Stromal cell of bone marrow (primary cell): ENCODE results near the gene CLCNKA.

Experiments used
- DNase-seq: peaks from one replicate; pipeline ENCODE4 v3.0.0-alpha.2; 2012; ENCODE audit warnings: low read depth

CLCNKA gene

DNA sequence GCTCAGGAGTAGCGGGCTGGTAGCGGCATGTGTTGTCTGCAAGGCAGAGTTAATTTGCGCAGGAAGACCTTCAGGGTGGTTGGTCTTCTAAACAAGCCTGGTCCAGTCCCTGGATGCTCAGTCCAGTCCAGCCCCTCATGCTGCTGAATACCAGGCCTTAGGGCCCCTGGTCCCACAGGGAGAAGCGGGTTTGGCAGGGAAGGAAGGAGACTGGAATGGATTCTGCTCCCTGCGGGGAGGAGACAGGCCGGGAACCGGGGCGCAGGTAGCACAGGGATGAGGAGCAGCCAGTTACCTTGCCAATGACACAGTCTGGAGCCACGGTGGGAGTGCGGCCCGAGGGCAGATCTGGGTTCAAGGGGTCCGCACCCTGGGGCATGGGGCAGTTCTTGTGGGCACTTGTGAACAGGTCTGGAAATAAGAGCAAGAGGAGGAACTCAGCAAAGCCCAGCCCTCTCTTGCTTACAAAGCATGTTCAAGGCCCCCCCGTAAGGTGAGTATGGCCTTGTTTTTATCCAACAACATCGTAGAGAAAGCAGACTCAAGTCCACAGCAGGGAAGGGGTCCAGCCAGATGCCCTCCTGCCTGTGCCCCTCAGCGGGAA lies 41.5 kb downstream of the CLCNKA start:
- DNase-seq, result no peak

DNA sequence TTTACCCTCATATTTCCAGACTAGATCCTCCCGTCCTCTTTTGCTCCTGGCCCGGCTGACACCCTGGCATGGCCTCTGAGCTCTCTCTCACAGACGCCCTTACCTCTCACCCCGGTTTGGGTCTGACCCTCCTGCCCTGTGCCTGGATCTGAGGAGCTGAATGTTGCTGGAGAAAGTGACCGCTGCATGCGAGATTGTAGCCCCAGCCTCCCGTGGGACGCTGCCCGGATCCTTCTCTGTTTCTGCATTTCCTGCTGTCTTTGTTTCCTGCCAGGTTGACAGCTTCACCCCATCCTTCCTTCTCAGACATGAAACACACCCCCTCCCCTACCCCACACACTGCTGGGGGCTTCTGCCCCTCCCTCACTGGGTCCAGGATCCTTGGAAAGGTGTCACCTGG lies 42.1 kb downstream of the CLCNKA start:
- no peak for DNase-seq

DNA sequence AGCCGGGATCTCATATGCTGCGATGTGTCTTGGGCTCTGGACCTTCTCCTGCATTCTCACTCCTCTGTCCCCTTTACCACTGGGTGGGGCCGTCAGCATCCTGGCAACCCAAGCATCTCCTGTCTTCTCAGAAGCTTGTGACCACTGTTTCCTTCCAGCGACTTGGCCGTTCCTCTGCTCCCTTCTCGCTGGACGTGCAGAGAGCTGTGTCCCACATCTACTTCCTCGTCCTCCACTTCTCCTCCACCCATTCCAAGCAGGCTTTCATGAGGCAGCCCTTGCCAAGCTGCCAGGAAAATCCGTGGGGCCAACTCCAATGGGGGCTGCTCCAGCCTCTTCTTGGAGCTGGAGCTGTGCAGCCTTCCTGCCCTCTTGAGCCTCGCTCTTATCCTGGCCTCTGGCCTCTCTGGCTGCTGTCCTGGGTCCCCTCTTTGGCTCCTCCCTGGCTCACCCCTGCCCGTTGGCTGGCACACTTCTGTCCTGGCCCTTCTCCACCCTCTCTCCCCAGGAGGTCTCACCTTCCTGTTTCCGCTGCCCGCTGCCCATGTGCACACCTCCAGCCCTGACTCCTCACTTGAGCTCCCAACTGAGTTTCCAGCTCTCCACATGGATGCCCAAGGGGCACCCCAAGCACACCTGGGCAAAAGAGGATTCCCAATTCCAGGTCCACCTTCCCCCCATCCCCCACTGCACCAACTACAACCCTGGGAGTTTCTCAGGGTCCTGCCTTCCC lies 42.9 kb downstream of the CLCNKA start:
- no peak for DNase-seq

DNA sequence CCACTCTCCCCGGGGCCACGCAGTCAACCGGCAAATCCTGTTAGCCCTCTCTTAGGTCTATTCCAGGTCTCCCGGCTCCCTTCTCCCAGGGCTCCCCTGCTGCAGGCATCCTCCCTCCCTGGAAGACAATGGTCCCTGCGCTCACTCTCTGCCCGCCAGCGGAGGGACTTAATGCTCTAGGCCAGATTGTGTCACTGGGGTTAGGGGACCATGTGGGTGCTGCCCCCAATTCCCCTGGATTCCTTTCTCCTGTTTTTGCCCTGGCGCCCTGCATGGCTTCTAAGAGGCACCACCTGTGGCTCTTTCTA lies 43.4 kb downstream of the CLCNKA start:
- DNase-seq, result no peak

DNA sequence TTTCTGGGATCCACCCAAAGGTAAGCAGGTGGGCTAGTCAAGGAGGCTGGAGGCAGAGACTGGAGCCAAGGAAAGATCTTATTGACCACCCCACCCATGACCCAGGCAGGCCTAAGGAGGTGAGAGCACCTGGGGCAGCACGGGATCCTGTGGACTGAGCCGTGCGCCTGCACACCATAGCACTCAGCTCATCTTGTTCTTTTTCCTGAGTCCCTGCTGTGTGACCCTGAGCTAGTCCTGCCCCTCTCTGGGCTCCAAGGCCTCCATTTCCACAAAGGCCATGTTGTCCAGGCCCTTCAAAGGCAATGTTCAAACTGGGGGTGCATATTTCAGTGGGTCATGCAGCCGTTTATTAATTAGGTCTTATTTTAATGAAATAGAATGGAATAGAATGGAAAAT lies 44.4 kb downstream of the CLCNKA start:
- no peak for DNase-seq

DNA sequence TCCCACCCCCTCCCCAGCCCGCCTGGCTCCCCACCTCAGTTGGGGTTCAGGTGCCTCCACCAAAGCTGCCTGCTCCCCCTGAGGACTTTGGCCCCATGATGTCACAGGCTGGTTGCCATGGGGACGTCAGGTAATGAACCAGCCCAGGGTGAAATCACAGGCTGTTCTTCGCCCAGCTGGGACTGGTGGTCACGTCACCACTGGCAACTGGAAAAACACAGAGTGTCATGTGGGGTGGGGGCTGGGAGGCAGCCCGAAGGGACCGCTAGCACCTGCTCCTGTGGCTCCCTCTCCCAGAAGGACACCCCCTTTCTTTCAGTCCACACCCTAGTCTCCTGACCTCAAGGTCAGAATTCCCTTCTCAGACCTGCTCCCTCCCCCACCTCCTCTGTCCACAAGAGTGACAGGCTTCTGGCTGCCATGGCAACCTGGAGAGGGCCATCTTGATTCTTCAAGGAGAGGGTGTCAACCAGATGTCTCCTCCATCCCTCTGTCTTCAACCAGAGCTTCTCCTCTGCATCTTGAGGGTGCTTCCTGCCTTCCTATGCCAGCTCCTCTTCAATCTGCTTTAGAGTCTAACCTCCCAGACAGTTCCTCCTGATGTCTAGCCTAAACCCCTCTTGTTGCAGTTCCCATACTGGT lies 45.4 kb downstream of the CLCNKA start:
- no peak for DNase-seq

DNA sequence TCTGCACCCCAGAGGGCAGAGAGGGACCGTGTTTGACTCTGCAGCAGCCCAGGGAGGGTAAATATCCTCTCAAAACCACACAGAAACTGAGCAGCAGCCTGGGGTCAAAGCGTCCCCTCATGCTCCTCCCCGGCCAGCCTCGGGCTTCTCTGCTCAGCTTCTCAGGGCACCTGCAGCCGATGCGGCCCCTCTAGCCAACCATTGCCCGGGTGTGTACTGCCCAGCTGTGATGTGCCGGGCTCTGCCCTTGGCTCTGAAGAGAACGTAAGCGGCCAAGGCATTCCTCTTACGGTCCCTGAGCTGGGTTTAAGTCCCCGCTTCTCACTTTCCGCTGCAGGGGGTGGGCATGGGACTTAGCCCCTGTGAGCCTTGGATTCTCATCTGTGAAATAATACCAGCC lies 46.1 kb downstream of the CLCNKA start:
- no peak for DNase-seq

DNA sequence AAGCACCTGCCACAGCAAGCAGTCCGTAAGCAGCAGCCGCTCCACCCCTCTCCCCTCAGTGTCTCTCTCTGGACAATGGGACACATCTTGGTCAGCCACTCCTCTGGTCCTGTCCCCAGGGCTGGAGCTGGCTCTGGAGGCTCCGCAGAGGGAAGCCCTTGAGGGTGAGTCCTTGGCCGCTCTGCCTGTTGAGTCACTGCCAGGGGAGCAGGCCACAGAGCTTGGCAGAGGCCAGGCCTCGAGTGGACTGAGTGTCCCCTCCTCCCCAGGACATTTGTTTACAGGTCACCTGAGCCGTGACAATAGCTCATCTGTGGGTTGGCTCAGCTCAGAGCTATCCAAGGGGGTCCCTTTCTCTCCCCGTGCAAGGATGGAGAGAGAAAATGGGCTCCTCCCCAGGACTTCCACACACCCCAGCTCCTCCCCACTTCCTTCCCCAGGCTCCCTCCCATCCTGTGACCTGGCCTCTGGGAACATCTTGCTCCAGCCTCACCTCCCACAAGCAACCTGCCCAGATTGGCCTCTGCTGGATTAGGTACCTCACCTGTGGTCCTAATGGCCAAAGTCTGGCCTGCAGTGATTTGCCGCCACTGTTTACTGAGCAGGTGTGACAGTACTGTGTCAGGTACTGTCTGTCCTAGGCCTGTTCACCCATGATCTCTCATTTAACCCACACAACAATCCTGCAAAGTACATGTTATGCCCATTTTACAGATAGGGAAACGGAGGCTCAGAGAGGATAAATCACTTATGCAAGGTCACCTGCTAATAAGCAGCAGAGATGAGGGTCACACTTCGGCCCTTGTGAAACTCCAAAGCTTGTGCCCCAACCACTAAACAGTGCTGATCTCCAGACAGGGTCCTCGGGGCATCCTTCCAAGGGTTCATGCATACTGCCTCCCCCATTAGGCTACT lies 46.8 kb downstream of the CLCNKA start:
- no peak for DNase-seq

DNA sequence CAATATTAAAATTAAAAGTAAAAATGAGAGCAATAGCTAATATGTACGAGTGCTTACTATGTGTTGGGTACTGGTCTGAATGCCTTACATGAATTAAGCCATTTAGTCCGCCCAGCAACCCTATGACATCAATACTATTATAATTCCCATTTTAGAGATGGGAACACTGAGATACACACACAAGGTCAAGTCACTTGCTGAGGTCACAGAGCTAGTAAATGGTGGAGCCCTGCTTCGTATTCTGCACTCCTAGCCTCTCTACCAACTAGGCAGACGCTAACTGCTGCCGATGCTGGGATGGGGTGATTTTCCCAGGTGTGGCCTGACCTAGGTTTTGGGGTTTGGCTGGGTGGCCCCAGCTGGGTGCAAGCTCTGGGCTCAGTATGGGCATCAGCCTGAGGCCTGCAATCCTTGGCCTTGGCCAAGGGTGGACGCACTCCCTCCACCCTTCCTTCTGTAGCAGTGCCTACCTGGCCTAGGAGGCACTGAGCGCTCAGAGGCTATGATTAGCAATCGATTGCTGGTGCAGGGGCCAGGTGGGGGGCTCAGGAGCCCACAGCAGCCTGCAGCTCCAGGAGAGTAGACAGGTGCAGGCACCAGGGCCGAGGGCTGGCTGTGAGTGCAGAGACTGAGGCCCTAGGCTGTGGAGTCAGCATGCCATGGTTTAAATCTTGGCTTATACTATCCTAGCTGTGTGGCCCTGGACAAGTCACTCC lies 49.0 kb downstream of the CLCNKA start:
- no peak for DNase-seq

DNA sequence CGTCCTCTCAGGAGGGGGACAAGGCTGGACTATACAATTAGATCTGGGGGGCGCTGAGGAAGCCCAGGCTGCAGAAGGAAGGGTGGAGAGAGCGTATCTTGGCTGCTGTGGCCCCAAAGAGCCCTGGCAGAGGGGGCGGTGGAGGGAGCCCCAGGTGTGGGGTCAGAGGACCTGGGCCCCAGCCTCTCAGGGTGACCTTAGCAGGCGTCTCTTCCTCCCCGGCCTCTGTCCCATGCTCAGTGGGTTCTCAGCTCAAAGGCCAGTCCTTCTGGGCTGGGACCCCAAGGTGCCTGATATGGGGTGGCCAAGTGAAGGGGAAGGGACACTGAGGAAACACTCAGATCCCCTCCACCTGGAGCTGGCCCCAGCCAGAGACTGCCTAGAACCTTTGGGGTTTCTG lies 49.8 kb downstream of the CLCNKA start:
- no peak for DNase-seq

DNA sequence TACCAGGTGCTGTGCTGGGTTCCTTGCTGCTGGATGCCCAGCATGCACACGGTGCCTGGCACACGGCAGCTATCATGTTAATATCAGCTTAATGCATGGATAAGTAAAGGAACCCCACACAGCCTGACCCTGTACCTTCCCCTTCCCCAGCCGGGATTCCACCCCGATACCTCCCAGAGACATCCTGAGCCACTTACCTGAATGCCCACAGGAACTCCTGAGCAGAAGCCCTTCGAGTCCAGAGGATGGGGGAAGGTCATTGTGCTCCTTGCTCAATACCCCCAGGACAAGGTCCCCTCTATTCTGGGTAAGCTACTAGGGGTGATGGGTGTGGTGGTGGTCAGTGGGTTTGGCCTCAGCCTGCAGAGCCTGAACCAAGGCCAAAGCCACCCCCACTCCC lies 50.3 kb downstream of the CLCNKA start:
- DNase-seq, result no peak

DNA sequence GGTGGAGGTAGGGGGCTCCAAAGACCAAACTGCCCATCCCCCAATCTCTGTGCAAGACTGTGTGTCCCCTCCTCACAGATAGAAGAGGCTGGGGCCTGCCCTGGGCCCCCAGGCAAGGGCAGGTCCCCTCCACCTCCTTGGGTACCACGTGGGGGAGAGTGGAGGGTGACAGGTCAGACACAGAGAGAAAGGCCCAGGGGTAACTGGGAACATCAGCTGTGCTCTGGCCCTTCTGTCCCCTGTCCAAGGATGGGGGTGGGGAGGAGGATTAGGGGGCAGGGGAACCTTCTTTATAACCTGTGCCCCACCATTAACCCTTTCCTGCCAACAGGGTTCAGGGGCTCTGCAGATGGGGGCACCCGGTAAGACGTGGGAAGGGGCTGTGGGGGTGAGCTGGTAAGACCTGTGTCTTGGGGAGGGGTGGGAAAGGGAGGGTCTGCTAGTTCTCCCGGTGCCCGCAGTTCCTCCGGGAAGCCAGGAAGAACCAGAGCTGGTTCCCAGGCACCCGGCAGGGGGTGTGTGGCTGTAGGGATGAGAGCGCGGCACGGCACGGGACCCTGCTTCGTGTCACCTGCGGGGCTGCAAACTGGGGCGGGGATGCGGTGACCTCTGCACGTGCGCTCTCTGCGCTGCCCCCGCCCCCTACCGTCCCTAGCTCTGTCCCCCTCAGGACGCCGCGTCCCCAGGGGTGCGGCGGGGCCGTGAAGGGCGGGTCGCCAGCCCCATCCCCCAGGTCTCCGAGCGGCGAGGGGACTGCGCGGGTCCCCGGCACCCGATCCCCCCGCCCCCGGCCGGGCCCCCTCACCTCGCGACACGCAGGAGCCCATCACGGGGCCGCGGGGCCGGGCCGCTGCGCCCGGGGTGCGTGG lies 51.0 kb downstream of the CLCNKA start:
- no peak for DNase-seq

DNA sequence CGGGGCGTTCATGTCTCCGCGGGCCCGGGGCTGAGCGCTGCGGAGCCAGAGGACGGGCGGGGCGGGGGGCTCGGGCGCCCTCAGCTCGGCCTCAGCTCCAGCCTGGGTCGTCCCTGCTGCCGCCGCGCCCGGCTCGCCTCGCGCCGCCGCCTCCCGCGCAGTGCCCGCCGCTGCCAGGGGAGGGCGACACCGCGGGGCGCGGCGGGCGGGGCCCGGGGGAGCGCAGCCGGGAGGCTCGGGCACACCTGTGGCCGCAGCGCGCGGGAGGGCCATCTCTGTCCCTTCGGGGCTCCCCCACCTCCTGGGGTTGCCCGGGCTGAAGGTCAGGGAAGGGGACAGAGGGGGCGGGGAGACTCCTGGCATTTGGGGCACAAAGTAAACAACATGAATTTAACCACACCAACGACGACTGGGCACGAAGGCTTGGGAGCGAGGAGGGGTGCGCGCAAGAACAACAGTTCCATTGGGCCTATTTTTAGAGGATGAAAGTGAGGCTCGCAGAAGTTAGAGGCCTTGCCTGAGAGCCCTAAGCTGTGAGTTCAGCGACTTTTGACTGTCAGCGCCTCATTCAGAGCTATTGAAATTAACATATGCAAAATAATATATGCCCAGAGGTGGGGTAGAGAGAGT lies 51.8 kb downstream of the CLCNKA start, which contains the start of gene FAM131C:
Gene FAM131C (minus strand): TSS at position 162 of the 630 bp plus-strand sequence. CDS start 209 bp downstream, outside the sequence.
- DNase-seq, result no peak

DNA sequence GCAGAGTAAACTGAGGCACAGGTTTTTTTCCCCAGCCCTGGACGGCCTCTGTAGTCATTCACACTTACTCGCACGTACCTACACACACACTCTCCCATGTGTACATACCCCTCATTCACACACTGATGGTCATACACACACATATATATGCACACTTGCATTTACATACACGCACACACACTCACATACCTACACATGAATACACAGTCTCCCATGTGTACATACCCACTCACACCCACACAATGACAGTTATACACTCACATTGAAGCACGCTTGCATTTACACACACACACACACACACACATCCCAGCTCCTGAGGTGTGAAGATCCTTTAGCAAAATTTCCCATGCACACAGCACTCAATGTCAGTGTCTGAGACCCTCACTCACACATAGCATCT lies 52.4 kb downstream of the CLCNKA start:
- DNase-seq, result no peak

DNA sequence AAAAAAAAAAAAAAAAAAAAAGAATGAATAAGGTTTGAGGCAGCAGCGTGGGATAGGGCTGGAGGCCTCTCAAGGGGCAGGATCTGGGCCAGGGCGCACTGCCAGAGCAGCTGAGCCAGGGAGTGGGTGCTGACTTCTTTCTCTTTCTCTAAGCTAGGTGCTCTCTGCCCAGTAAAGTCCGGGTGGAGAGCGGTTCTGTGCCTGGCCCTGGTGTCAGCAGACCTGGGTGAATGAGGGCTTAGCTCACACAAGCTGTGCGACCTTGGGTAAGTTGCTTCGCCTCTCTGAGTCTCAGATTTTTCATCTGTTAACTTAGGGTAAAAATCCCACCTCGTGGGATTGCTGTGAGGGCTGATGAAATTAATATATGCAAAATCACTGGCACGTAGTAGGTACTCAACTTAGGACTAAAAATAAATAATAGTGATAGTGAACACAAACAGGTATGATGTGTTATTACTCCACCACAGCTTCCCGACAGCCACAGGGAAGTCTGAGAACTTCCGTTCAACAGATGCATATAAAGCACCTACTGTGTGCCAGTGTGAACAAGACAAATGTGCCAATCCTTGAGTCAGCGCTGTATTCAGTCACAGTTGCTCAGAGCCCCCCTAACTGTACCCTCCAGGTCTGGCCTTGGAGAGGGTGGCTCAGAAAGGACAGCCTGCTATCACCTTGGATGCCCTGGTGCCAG lies 53.6 kb downstream of the CLCNKA start:
- peak; percentile 47 for DNase-seq

DNA sequence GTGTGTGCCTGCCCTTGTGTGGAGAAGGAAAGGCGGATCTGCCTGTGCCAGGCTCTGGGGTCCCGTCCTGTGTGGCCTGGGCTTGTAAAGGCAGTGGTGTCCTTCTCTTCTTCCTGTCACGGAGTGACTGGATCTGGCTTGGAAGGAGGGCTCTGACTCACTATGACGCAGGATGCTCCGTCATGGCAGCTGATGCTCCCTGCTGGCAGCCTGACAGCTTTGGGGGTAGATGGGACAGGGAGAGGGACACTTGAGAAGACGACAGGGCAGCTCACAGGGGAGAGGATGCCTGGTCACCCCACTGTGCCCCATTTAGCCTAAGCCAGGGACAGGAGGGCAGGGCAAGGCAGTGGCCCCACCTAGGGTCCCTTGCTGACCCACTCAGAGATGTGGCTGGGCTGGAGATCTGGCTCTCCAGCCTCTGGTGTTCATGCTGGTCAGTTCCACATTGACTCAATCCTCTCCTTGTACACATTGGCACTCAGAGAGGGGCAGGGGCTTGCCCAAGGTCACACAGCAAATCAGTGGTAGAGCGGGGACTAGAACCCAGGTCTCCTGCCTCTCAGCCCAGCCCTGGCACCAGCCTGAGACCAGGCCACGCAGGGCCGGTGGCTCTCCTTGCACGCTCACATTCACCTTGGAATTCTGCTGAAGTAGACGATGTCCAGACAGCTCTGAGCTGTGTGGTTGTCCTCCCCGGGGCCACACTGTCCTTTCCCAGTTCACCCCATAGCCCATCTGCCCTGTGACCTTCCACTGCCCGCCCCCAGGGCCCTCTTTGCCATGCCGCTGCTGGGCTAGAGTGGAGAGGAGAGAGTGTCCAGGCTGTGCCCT lies 54.4 kb downstream of the CLCNKA start:
- peak; percentile 87 for DNase-seq

DNA sequence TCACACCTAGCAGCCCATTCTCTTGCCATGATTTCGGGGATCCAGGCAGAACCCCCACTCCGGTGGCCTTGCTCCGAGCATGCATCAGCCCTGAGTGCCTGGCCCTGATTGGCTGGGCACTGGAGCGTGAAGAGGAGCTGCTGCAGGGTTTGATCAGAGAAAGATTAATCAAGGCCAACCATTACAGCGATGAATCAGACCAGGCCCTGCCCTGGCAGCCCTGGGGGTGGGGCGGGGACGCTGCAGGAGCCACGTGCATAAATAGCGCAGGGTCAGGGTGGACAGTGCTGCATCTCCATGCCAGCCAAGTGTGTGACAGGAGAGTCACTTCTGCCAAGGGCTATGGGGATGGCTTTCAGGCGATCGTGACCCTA lies 55.0 kb downstream of the CLCNKA start:
- no peak for DNase-seq

DNA sequence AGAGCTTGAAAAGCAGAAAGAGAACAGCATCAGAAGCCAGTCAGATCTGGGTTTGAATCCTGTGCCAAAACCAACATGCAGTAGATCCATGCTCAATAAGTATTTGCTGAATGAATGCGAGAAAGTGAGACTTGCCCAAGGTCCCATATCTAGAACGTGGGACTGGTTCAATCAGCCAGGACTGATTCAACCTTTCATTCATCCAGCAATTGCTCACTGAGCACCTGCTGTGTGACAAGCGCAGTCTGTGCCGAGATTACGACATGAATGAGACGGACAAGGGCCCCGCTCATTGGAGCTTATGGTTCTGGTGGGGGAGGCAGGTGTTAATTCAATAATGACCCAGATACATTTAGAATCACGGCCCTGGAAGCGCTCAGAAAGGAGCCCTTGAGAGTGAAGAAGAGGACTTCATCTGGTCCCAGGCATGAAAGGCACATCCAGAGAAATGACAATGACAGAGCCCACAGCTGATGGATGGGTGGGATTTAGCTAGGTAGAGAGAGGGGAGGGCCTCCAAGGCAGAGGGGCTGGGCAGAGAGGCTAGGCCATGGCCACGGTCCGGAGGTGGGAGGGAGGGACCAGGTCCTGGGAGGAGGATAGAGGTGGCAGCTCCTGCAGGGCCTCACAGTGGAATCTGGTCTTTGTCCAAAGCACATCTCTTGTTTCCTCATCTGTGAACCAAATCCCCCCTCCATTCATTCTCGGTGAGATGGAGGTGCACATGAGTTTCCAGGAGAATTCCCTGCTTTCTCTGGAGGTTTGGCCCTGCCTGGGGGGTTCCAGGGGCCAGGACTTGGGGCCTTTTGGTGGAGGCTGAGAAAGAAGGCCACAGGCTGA lies 55.8 kb downstream of the CLCNKA start:
- no peak for DNase-seq
